ENCODE results near the gene PTGFR.
A peak's percentile ranks its signal among the peaks of the same experiment; 100 is the strongest.

The PTGFR gene

GRCh38 chr1:78553859-78554258 lies 63.1 kb downstream of the PTGFR start:
- no peak overlapping the region for H2AFZ ChIP-seq (ENCODE audit: low read depth, low read length, severe bottlenecking)
- no peaks in the 10 kb centered on the region for H3K9me3 ChIP-seq (ENCODE audit: insufficient read depth, low read length)
- no peaks in the 10 kb centered on the region for H3F3A ChIP-seq (ENCODE audit: insufficient read depth)
- H3K4me2 ChIP-seq (ENCODE audit: low read depth, low read length, poor library complexity, severe bottlenecking) = no peak overlapping the region
- TF ChIP-seq EZH2phosphoT487 (conservative IDR thresholded peaks at IDR 0.05; ENCODE audit: low read length) (no peak), CTCF (IDR thresholded peaks at IDR 0.05; ENCODE audit: insufficient read depth, low read length, poor library complexity, severe bottlenecking) (peak; percentile 28)
- no peak overlapping the region for H3K27ac ChIP-seq (ENCODE audit: low read depth, low read length)
- no peaks in the 10 kb centered on the region for H4K20me1 ChIP-seq (ENCODE audit: low read depth, low read length)
- no peaks in the 10 kb centered on the region for H3K9me2 ChIP-seq (replicated peaks; ENCODE audit: insufficient read depth, low read length)
- H3K36me3 ChIP-seq (ENCODE audit: low read length) = no peaks in the 10 kb centered on the region
- H3K79me2 ChIP-seq (ENCODE audit: insufficient read depth, low read length) = no peaks in the 10 kb centered on the region
- no peak overlapping the region for H3K9ac ChIP-seq (ENCODE audit: low read length)
- H3K27me3 ChIP-seq (ENCODE audit: low read length) = no peaks in the 10 kb centered on the region
- H3K4me3 ChIP-seq (ENCODE audit: insufficient read depth, low read length, poor library complexity, severe bottlenecking) = no peak overlapping the region

GRCh38 chr1:78554840-78555239 lies 64.1 kb downstream of the PTGFR start:
- Histone ChIP-seq H2AFZ (ENCODE audit: low read depth, low read length, severe bottlenecking) (no peak overlapping the region), H3K9me2 (replicated peaks; ENCODE audit: insufficient read depth, low read length) (no peaks in the 10 kb centered on the region), H3K79me2 (ENCODE audit: insufficient read depth, low read length) (no peaks in the 10 kb centered on the region), H3K36me3 (ENCODE audit: low read length) (no peaks in the 10 kb centered on the region), H3F3A (ENCODE audit: insufficient read depth) (no peaks in the 10 kb centered on the region), H3K9me3 (ENCODE audit: insufficient read depth, low read length) (no peaks in the 10 kb centered on the region), H4K20me1 (ENCODE audit: low read depth, low read length) (no peaks in the 10 kb centered on the region), H3K4me2 (ENCODE audit: low read depth, low read length, poor library complexity, severe bottlenecking) (no peak overlapping the region), H3K27ac (ENCODE audit: low read depth, low read length) (no peak overlapping the region), H3K4me3 (ENCODE audit: insufficient read depth, low read length, poor library complexity, severe bottlenecking) (no peak overlapping the region), H3K9ac (ENCODE audit: low read length) (no peak overlapping the region), H3K27me3 (ENCODE audit: low read length) (no peaks in the 10 kb centered on the region)
- TF ChIP-seq CTCF (IDR thresholded peaks at IDR 0.05; ENCODE audit: insufficient read depth, low read length, poor library complexity, severe bottlenecking) (no peak), EZH2phosphoT487 (conservative IDR thresholded peaks at IDR 0.05; ENCODE audit: low read length) (no peak)

- Histone ChIP-seq H3K9me3 (ENCODE audit: insufficient read depth, low read length) (no peaks in the 10 kb centered on the region), H3K27me3 (ENCODE audit: low read length) (no peaks in the 10 kb centered on the region), H4K20me1 (ENCODE audit: low read depth, low read length) (no peaks in the 10 kb centered on the region), H3K9ac (ENCODE audit: low read length) (no peak overlapping the region), H3K4me2 (ENCODE audit: low read depth, low read length, poor library complexity, severe bottlenecking) (no peak overlapping the region), H3K27ac (ENCODE audit: low read depth, low read length) (no peak overlapping the region), H3K36me3 (ENCODE audit: low read length) (no peaks in the 10 kb centered on the region), H3K9me2 (replicated peaks; ENCODE audit: insufficient read depth, low read length) (no peaks in the 10 kb centered on the region), H3K79me2 (ENCODE audit: insufficient read depth, low read length) (no peaks in the 10 kb centered on the region), H3K4me3 (ENCODE audit: insufficient read depth, low read length, poor library complexity, severe bottlenecking) (no peak overlapping the region), H3F3A (ENCODE audit: insufficient read depth) (no peaks in the 10 kb centered on the region), H2AFZ (ENCODE audit: low read depth, low read length, severe bottlenecking) (no peak overlapping the region)
- TF ChIP-seq CTCF (IDR thresholded peaks at IDR 0.05; ENCODE audit: insufficient read depth, low read length, poor library complexity, severe bottlenecking) (no peak), EZH2phosphoT487 (conservative IDR thresholded peaks at IDR 0.05; ENCODE audit: low read length) (no peak)
These were observed 68.9 kb downstream of the PTGFR start for GRCh38 chr1:78559680-78560079.
